Fibroblast of peridontal ligament (primary cell): ENCODE data around the gene KIF20A.
"Not testable (repeated sequence)": the region's sequence is repeated elsewhere in the genome, so short reads cannot be mapped to it uniquely, and the experiment has no call there.

Experiments used
- DNase-seq: peaks from one replicate; pipeline ENCODE4 v3.0.0-alpha.2; 2010; ENCODE audit errors: extremely low read depth

The KIF20A gene

GRCh38 chr5:138186002-138186447, 7.1 kb downstream of the KIF20A start:
- no peak for DNase-seq

DNA sequence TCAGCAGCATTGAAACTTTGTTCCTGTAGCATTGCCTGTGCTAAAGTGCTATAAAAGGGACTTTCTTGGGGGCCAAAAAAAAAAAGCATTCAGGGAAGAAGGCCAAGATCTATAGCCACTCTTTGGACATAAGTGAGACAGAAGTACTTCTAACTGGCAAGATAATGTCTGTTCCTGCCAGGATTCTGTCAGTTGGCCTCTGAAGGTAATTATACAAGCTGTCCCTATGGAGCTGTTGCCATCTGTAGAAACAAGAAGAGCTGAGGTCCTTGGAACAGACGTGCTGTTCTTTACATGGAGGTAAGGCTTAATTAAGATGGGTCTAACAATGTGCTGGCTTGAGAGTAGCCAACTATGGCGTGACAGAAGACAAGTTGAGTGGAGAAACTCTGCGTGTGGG, 9.7 kb downstream of the KIF20A start:
- no peak for DNase-seq

GRCh38 chr5:138192826-138193225, 13.9 kb downstream of the KIF20A start:
- DNase-seq, result no peak

DNA sequence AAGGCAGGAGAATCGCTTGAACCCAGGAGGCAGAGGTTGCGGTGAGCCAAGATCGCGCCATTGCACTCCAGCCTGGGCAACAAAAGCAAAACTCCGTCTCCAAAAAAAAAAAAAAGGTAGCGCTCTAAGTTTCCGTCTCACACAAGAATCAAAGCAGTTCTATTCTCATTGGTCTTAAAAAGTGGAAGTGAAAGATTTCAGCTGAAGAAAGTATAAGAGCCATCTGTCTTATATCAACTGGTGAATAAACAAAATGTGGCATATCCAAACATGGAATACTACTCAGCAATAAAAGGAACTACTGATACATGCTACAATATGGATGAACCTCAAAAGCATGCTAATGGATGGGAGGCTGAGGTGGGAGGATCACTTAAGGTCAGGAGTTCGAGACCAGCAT, 14.9 kb downstream of the KIF20A start:
- not testable (repeated sequence) for DNase-seq

DNA sequence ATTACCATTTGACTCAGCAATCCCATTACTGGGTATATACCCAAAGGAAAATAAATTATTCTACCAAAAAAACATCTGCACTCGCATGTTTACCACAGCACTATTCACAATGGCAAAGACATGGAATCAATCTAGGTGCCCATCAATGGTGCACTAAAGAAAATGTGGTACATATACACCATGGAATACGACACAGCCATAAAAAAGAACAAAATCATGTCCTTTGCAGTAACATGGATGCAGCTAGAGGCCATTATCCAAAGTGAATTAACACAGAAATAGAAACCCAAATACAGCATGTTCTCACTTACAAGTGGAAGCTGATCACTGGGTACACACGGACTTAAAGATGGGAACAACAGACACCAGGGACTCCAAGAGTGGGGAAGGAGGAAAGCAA, 32.1 kb downstream of the KIF20A start:
- DNase-seq, result no peak

- no peak for DNase-seq
Observed at GRCh38 chr5:138212828-138213160, 33.9 kb downstream of the KIF20A start.

DNA sequence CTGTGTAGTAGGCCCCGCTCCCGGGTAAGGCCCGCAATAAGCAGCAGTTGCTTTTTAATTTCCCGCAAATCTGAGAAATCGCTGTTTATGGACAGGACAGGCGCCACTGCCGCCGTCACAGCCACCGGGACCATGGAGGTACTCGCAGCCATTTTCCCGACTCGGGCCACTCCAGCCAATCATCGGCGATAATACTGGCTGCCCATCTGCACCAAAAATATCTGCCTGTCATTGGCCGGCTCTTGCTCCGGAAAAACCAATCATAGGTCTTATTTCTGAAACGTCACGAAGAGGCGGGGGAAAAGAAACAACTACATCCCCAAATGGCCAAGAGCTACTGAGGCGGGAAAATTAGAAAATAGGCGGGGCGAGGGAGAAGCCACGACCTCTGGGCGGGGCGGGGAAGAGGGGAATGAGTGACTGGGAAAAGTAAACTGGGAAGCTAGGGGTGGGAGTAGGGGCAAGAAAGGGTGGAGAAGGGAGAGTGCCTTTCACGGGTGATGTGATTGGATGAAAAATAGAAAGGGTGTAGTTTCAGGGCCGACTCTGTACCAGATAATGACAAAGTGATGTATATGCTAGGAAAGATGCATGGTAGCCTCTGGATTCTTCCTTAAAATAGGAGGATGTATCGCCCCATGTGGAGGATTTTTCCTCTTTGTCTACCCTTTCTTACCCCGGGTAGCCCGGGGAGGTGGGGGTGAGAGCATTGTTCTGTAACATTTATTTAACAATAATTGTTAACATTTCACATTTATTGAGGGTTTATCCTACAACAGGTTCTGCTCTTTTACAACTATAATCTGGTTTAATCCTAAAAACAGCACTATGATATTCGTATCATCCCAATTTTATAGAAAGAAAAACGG, 34.5 kb downstream of the KIF20A start, which contains the start of gene CDC23:
Gene CDC23 (minus strand): TSS at position 163 of the 869 bp plus-strand sequence. CDS start 11 bp downstream, at position 152.
- DNase-seq, result peak; percentile 98

- no peak for DNase-seq
Observed at GRCh38 chr5:138216799-138217198, 37.9 kb downstream of the KIF20A start.

DNA sequence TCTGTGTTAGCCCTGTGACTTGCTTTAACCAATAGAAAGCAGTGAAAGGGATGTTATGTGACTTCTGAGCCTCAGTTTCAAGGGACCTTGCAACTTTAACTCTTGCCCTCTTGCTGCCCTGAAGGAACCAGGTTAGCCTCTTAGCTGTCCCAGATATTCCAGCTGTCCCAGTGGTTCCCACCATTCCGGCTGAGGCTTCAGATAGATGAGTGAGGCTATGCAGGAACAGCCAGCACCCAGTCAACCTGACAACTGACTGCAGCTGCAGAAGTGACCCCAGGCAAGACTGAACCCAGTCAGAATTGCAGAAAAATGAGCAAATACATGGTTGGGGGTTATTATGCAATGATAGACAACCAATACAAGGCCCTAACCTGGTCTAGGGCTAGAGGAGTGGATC, 44.6 kb downstream of the KIF20A start:
- DNase-seq, result no peak

DNA sequence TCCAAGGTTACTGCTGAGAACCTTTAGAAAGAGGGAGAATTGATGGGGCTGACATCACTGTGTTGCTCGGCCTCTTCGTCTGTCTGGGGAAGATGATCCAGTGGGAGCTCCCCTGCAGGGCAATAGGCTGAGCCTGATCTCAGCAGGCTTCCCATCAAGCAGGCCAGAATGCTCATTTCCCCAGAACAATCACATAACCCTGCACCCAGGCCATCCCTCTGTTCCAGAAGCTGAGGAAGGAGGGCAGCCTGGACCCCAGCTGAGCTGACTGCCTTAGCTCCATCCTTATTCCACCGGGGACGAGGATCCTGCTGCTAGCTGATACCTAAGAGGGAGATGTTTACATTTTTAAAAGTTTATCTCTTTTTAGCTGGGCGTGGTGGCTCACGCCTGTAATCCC, 45.8 kb downstream of the KIF20A start:
- DNase-seq, result no peak

- DNase-seq, result no peak
Observed at GRCh38 chr5:138226910-138227309, 48.0 kb downstream of the KIF20A start.

- DNase-seq, result no peak
Observed at GRCh38 chr5:138229387-138229786, 50.5 kb downstream of the KIF20A start.

DNA sequence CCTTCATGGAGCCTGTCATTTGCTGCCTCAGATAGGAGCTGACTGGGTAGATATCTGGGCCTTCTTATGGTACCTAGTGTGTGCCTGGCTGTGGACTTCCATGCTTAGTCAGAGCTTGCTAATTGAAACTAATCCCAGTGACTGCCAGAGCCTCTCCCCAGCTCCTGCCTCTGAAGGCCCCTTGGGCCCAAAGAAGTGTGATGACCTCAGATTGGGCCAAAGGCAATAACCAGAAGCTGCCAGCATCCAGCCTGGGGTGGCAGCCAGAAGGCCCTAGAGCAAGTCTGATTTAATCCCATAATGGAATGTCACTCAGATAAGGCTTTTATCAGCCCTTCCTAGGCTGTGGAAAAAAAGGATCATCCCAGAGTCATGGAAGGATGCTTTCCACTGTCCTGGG, 51.3 kb downstream of the KIF20A start:
- peak; percentile 61 for DNase-seq

- peak; percentile 29 for DNase-seq
Observed at GRCh38 chr5:138230981-138231589, 52.2 kb downstream of the KIF20A start.

DNA sequence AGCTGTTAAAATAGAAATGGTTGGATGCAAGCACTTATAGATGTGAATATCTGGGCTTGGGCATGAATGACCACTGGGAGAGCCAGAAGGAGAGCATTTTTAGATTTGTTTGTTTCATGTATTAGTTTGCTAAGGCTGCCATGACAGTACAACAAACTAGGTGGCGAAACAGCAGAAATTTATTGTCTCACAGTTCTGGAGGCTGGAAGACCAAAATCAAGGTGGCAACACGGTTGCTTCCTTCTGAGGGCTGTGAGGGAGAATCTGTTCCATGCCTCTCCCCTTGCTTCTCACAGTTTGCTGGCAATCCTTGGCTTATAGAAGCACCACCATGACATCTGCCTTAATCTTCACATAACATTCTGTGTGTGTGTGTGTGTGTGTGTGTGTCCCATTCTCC, 54.4 kb downstream of the KIF20A start:
- no peak for DNase-seq

- no peak for DNase-seq
Observed at GRCh38 chr5:138234651-138235050, 55.7 kb downstream of the KIF20A start.
